ENCODE measurements around the gene VPS4B. TPM values are rescaled to one million over a fixed set of nuclear protein-coding genes. Genes with fewer than 3 reads are reported as not detected.

Gene VPS4B
- total and polyA plus RNA-seq, 2 of the 8 experiments (the other 6 are each of a cell fraction or from before 2014, with no cell fraction given), result 7.2 to 45.3 TPM

DNA sequence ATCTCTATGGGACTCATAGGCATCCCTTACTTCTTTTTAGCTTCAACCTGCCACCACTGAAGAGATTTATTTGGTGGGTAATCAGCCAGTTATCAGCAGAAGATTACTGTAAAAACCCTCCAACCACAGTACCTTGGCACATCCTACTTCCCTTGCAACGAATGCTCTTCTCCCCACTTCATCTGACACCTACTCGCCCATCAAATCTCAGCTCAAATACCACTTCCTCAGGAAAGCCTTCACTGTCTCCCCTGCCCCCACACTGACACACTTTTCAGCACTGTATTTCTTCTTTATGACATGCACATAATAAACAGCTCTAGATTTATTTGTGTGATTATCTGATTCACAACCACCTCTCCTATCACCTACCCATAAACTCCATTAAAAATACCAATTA, 58.3 kb downstream of the VPS4B start:
- ChIA-PET CTCF (ENCODE audit: partially characterized antibody) (interaction anchor here (0.6 to 1.7 kb wide), 4 partner anchors 41 to 91 kb away, joined by 3 to 5 read pairs (median 4); no protein-coding TSS in a partner anchor), POLR2A (ENCODE audit: partially characterized antibody) (interaction anchor here (3.4 kb wide), 1 partner anchor 59 kb away, joined by 21 read pairs; the partner anchor contains the start of gene VPS4B)
- TF ChIP-seq, protein P1, sequence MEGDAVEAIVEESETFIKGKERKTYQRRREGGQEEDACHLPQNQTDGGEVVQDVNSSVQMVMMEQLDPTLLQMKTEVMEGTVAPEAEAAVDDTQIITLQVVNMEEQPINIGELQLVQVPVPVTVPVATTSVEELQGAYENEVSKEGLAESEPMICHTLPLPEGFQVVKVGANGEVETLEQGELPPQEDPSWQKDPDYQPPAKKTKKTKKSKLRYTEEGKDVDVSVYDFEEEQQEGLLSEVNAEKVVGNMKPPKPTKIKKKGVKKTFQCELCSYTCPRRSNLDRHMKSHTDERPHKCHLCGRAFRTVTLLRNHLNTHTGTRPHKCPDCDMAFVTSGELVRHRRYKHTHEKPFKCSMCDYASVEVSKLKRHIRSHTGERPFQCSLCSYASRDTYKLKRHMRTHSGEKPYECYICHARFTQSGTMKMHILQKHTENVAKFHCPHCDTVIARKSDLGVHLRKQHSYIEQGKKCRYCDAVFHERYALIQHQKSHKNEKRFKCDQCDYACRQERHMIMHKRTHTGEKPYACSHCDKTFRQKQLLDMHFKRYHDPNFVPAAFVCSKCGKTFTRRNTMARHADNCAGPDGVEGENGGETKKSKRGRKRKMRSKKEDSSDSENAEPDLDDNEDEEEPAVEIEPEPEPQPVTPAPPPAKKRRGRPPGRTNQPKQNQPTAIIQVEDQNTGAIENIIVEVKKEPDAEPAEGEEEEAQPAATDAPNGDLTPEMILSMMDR (IDR thresholded peaks at IDR 0.05; ENCODE audit: control extremely low read depth in 1 of 3, insufficient read depth in 1 of 3, low read depth in 1 of 3, low read length in 3 of 3), result no peak
- TF ChIP-seq SIX5 (IDR thresholded peaks at IDR 0.05; ENCODE audit: low read depth, low read length) (no peak), NANOG (IDR thresholded peaks at IDR 0.05; ENCODE audit: insufficient read depth, low read depth, low read length, poor library complexity, severe bottlenecking) (no peak), TEAD4 (IDR thresholded peaks at IDR 0.05; ENCODE audit: low read depth, low read length) (no peak)
- TF ChIP-seq, protein P2, sequence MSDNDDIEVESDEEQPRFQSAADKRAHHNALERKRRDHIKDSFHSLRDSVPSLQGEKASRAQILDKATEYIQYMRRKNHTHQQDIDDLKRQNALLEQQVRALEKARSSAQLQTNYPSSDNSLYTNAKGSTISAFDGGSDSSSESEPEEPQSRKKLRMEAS (IDR thresholded peaks at IDR 0.05), result no peak

More for the DNA sequence above, 58.3 kb downstream of the VPS4B start:
- H2BK12ac ChIP-seq (ENCODE audit: low read depth, low read length), result no peak overlapping the region
- H4K91ac ChIP-seq (replicated peaks; ENCODE audit: insufficient read length, low read length), result no peak overlapping the region
- peaks cover 4% of the 10 kb centered on the region for H3K23me2 ChIP-seq (ENCODE audit: low read depth, low read length)
- no peak overlapping the region for H3K4ac ChIP-seq (replicated peaks; ENCODE audit: insufficient read length, low read depth, low read length)
- H3K23ac ChIP-seq (ENCODE audit: insufficient read length), result no peak overlapping the region
- H3K9ac ChIP-seq (replicated peaks in 1 of 4; ENCODE audit: extremely low read depth in 1 of 4, low read depth in 3 of 4, low read length in 3 of 4), result no peak overlapping the region
- no peak overlapping the region for H2BK120ac ChIP-seq (replicated peaks; ENCODE audit: low read depth, low read length)
- H3K79me2 ChIP-seq (ENCODE audit: control insufficient read depth in 1 of 2, insufficient read depth in 2 of 2, low read length in 2 of 2), result peaks cover 0 to 28% of the 10 kb centered on the region in 2 experiments; a peak in 3 of 4 replicates
- peaks cover 0 to 2% (median 0%) of the 10 kb centered on the region in 4 experiments; a peak in 2 of 7 replicates for H3K4me1 ChIP-seq (replicated peaks in 1 of 4; ENCODE audit: control insufficient read depth in 3 of 4, insufficient read depth in 4 of 4, low read length in 3 of 4)
- no peak overlapping the region for H3K4me3 ChIP-seq (ENCODE audit: extremely low read depth in 1 of 4, insufficient read depth in 2 of 4, low read depth in 3 of 4, low read length in 4 of 4)
- H3K4me2 ChIP-seq (ENCODE audit: insufficient read depth in 1 of 2, low read depth in 2 of 2, low read length in 2 of 2), result no peak overlapping the region
- WGBS, 2 experiments (ENCODE audit: extremely low coverage in 1 of 2, insufficient coverage in 1 of 2, insufficient read length in 1 of 2, insufficient replicate concordance in 2 of 2, low coverage in 1 of 2, low lambda C conversion rate in 2 of 2, missing lambda C conversion rate in 1 of 2), result 80% methylated on average over 2 of the region's 2 CpGs; no CpG with 5 or more reads in 1 of the 2 experiments
- no peak overlapping the region for H3K18ac ChIP-seq (ENCODE audit: extremely low read depth, low read length)
- H3K79me1 ChIP-seq (ENCODE audit: low read depth, low read length), result no peaks in the 10 kb centered on the region
- no peak overlapping the region for H4K8ac ChIP-seq (ENCODE audit: extremely low read depth, insufficient read depth, low read length)
- no peak overlapping the region for H4K5ac ChIP-seq (ENCODE audit: insufficient read length, low read depth, low read length)
- DNase-seq (ENCODE audit: low read depth in 1 of 2, low spot score in 2 of 2), result no peak
- no peak overlapping the region for H3K14ac ChIP-seq (ENCODE audit: insufficient read length)
- peaks cover 0 to under 1% of the 10 kb centered on the region in 2 experiments; a peak in 1 of 4 replicates for H3K9me3 ChIP-seq (ENCODE audit: insufficient read depth in 2 of 2, low read depth in 1 of 2, low read length in 1 of 2)
- H4K20me1 ChIP-seq (replicated peaks in 1 of 2; ENCODE audit: control insufficient read depth in 1 of 2, insufficient read depth in 2 of 2, low read length in 2 of 2), result peaks cover 0 to 5% of the 10 kb centered on the region in 2 experiments
- H2AK5ac ChIP-seq (ENCODE audit: low read depth, low read length), result no peak overlapping the region
- FAIRE-seq, result no peak
- H2BK20ac ChIP-seq (ENCODE audit: low read length), result no peak overlapping the region
- no peaks in the 10 kb centered on the region for H3K27me3 ChIP-seq (replicated peaks in 1 of 4; ENCODE audit: control insufficient read depth in 3 of 4, extremely low read depth in 1 of 4, insufficient read depth in 3 of 4, low read length in 3 of 4)
- H2BK5ac ChIP-seq (ENCODE audit: low read depth, low read length), result no peak overlapping the region
- H3K36me3 ChIP-seq (ENCODE audit: control insufficient read depth in 2 of 4, insufficient read depth in 4 of 4, low read length in 3 of 4), result peaks cover 2 to 34% (median 15%) of the 10 kb centered on the region in 4 experiments; a peak in 5 of 8 replicates
- H2AFZ ChIP-seq (ENCODE audit: low read length), result no peak overlapping the region
- no peak overlapping the region for H3K56ac ChIP-seq (replicated peaks; ENCODE audit: insufficient read length, low read depth, low read length)
- H3K27ac ChIP-seq (ENCODE audit: low read depth, low read length), result no peak overlapping the region
- no peak overlapping the region for H2BK15ac ChIP-seq (ENCODE audit: low read length)

All from H1 (cell line).